GM12878 (cell line): ENCODE results near the gene DIS3L2.

Experiments used
- BCL11A ChIP-seq: IDR thresholded peaks from 2 replicates; pipeline ENCODE4 v1.6.1; 2011; ENCODE audit warnings: low read depth, low read length
- CTCF ChIP-seq, 3 experiments: IDR thresholded peaks in 2 of 3; conservative IDR thresholded peaks in 1 of 3; 2 replicates each; pipeline ENCODE4 v1.5.1; 2011; ENCODE audit warnings: low read depth in 3 of 3, low read length in 3 of 3, mild to moderate bottlenecking in 3 of 3, control low read depth in 2 of 3, moderate library complexity in 2 of 3, inconsistent platforms in 1 of 3, mixed read lengths in 1 of 3; ENCODE audit not compliant: control insufficient read depth in 2 of 3, insufficient read depth in 1 of 3; ENCODE audit errors: extremely low read depth in 1 of 3
- EGR1 ChIP-seq, 2 experiments: IDR thresholded peaks; 1 replicate in 1 of 2; 2 replicates in 1 of 2; pipeline ENCODE4 v1.6.1; 2011 to 2012; ENCODE audit warnings: low read depth in 2 of 2, low read length in 2 of 2, borderline replicate concordance in 1 of 2, mild to moderate bottlenecking in 1 of 2, moderate library complexity in 1 of 2
- ESRRA ChIP-seq: IDR thresholded peaks from 2 replicates; pipeline ENCODE4 v1.6.1; 2012; ENCODE audit warnings: mild to moderate bottlenecking, low read length, improper control_type of control experiment
- EZH2 ChIP-seq: IDR thresholded peaks from 2 replicates; pipeline ENCODE4 v1.6.1; 2012; ENCODE audit warnings: low read depth, mild to moderate bottlenecking, control low read depth, inconsistent platforms, low read length, borderline replicate concordance; ENCODE audit not compliant: control insufficient read depth
- PML ChIP-seq: IDR thresholded peaks from 2 replicates; pipeline ENCODE4 v1.6.1; 2012; ENCODE audit warnings: low read length, inconsistent platforms
- REST ChIP-seq: IDR thresholded peaks from 2 replicates; pipeline ENCODE4 v1.6.1; 2012; ENCODE audit warnings: mild to moderate bottlenecking, low read depth, low read length
- SRF ChIP-seq, 2 experiments: IDR thresholded peaks; 2 replicates each; pipeline ENCODE4 v1.6.1; 2011; ENCODE audit warnings: low read depth in 2 of 2, low read length in 2 of 2, mild to moderate bottlenecking in 1 of 2, moderate library complexity in 1 of 2

GRCh38 chr2:232228332-232228731, 266.8 kb downstream of the DIS3L2 start:
- TF ChIP-seq REST: no peak
- no peak for TF ChIP-seq CTCF (IDR thresholded peaks at IDR 0.05 in 2 of 3, conservative IDR thresholded peaks at IDR 0.05 in 1 of 3; ENCODE audit: control insufficient read depth in 2 of 3, extremely low read depth in 1 of 3, insufficient read depth in 1 of 3, low read depth in 3 of 3, low read length in 3 of 3)
- TF ChIP-seq EZH2: no peak
- no peak for TF ChIP-seq BCL11A
- no peak for TF ChIP-seq SRF (IDR thresholded peaks at IDR 0.05; ENCODE audit: low read depth in 2 of 2, low read length in 2 of 2)
- no peak for TF ChIP-seq EGR1 (IDR thresholded peaks at IDR 0.05; ENCODE audit: borderline replicate concordance in 1 of 2, low read depth in 2 of 2, low read length in 2 of 2)
- no peak for TF ChIP-seq ESRRA
- no peak for TF ChIP-seq PML
